GM12878 (cell line): ENCODE data around the gene GSTM2. TPM values are rescaled to one million over a fixed set of nuclear protein-coding genes. Genes with fewer than 3 reads are reported as not detected.

ENCODE experiments used
- ATAC-seq: fragments of 200-7000 bp; cut with Tn5 transposase; 3 replicates; pipeline ENCODE4 v1.9.1; 2020; ENCODE audit warnings: mild to moderate bottlenecking, moderate library complexity
- BruUV-seq: library from RNA; stranded (reverse); fragments of 400-500 nt; replicated peaks from 2 replicates; lab custom pipeline; 2021; lab: Mats Ljungman, UMichigan
- CTCF ChIA-PET: fragments of 300-600 bp; sonication (Branson Sonifier 250); formaldehyde crosslinking; extraction: SDS; loops from one replicate; lab custom pipeline; 2021; ENCODE audit warnings: inconsistent platforms; lab: Yijun Ruan, JAX
- POLR2A ChIA-PET: fragments of 350-600 bp; formaldehyde crosslinking; extraction: SDS; loops from one replicate; lab custom pipeline; 2021; ENCODE audit warnings: inconsistent platforms; lab: Charles Lee
- RAD21 ChIA-PET: fragments of 300-600 bp; sonication (Branson Sonifier 250); formaldehyde crosslinking; loops from one replicate; lab custom pipeline; 2023; ENCODE audit warnings: antibody characterized with exemption; ENCODE audit not compliant: unreplicated experiment; lab: Charles Lee
- SMC1A ChIA-PET: fragments of 300-600 bp; sonication (Branson Sonifier 250); formaldehyde crosslinking; loops from one replicate; lab custom pipeline; 2023; ENCODE audit not compliant: unreplicated experiment, uncharacterized antibody; lab: Charles Lee
- DNase-seq: peaks from one replicate; pipeline ENCODE4 v3.0.0-alpha.2; 2011; ENCODE audit warnings: low read depth, low spot score
- FAIRE-seq: peaks from 3 replicates; lab custom pipeline; 2011; peaks lifted over from hg19 to GRCh38; lab: Jason Lieb, UNC
- H2AFZ ChIP-seq: 2 replicates; pipeline ENCODE4 v1.6.0; 2011; ENCODE audit warnings: low read depth, low read length, control low read depth; ENCODE audit not compliant: control insufficient read depth
- H3K27ac ChIP-seq: 2 replicates; pipeline ENCODE4 v1.5.1; 2011; ENCODE audit warnings: control low read depth; ENCODE audit not compliant: control insufficient read depth, insufficient read depth
- H3K27me3 ChIP-seq, 2 experiments: replicated peaks in 1 of 2; 2 replicates each; pipeline versions ENCODE4 v1.6.0 to v1.6.1; 2011; ENCODE audit warnings: low read length in 1 of 2; ENCODE audit not compliant: control insufficient read depth in 2 of 2, insufficient read depth in 2 of 2
- H3K36me3 ChIP-seq, 2 experiments: 2 replicates each; pipeline ENCODE4 v1.5.1; 2011; ENCODE audit warnings: low read length in 1 of 2; ENCODE audit not compliant: control insufficient read depth in 2 of 2, insufficient read depth in 2 of 2
- H3K4me1 ChIP-seq: 2 replicates; pipeline ENCODE4 v1.6.1; 2011; ENCODE audit warnings: mild to moderate bottlenecking, low read length, moderate library complexity, mixed read lengths; ENCODE audit not compliant: control insufficient read depth, insufficient read depth
- H3K4me2 ChIP-seq: 2 replicates; pipeline ENCODE4 v1.6.0; 2011; ENCODE audit warnings: control low read depth; ENCODE audit not compliant: control insufficient read depth, insufficient read depth
- H3K4me3 ChIP-seq: fragments of 200-600 bp; sonication (generic); 2 replicates; pipeline ENCODE4 v1.5.1; 2016
- H3K79me2 ChIP-seq: 2 replicates; pipeline ENCODE4 v1.6.0; 2011; ENCODE audit warnings: low read length; ENCODE audit not compliant: control insufficient read depth, insufficient read depth
- H3K9ac ChIP-seq: 2 replicates; pipeline ENCODE4 v1.8.0; 2011; ENCODE audit warnings: low read length, control low read depth, mixed read lengths; ENCODE audit not compliant: control insufficient read depth, insufficient read depth
- H3K9me3 ChIP-seq: replicated peaks from 3 replicates; pipeline ENCODE4 v1.5.1; 2011; ENCODE audit warnings: mild to moderate bottlenecking, low read length; ENCODE audit not compliant: control insufficient read depth, insufficient read depth
- H4K20me1 ChIP-seq: 2 replicates; pipeline ENCODE4 v1.6.0; 2011; ENCODE audit not compliant: control insufficient read depth, insufficient read depth
- EED ChIP-seq: sonication (generic); IDR thresholded peaks from 2 replicates; pipeline ENCODE4 v1.6.1; 2016; ENCODE audit warnings: antibody characterized with exemption, low read depth
- IKZF1 ChIP-seq: fragments of 450-650 bp; conservative IDR thresholded peaks from 2 replicates; pipeline ENCODE4 v1.6.1; 2017; ENCODE audit warnings: antibody characterized with exemption, mild to moderate bottlenecking
- IKZF2 ChIP-seq, 2 experiments: fragments of 450-650 bp; IDR thresholded peaks; 2 replicates each; pipeline ENCODE4 v1.6.1; 2017; ENCODE audit warnings: mild to moderate bottlenecking in 2 of 2, moderate library complexity in 2 of 2
- NKRF ChIP-seq: fragments of 450-650 bp; conservative IDR thresholded peaks from 2 replicates; pipeline ENCODE4 v1.6.1; 2017; ENCODE audit warnings: mild to moderate bottlenecking, moderate library complexity
- WGBS: methylation state at CpG from one replicate; pipeline ENCODE4 v1.1.6; 2016; ENCODE audit warnings: low lambda C conversion rate; ENCODE audit not compliant: insufficient replicate concordance, insufficient coverage; ENCODE audit errors: missing lambda C conversion rate; 5-methylcytosine and 5-hydroxymethylcytosine counted together
- in situ Hi-C: fragments of 300-500 bp; cut with MboI; formaldehyde crosslinking; loops from 9 replicates; pipeline ENCODE4 v1.14.3; 2018; ENCODE audit warnings: mixed read lengths
- intact Hi-C: fragments of 100-400 bp; cut with micrococcal nuclease; formaldehyde crosslinking; loops from one replicate; pipeline ENCODE4 v1.14.2; 2022; ENCODE audit not compliant: unreplicated experiment
- polyA plus RNA-seq, 11 experiments: library from polyadenylated mRNA; depleted of rRNA in 4 of 11; unstranded in 6 of 11; stranded (reverse) in 5 of 11; fragments of >200 nt; fragmentation: Nextera tagmentation in 4 of 11; fragmentation: Illumina TruSeq in 1 of 11; extraction: Ambion mirVana in 4 of 11; extraction: Trizol in 1 of 11; gene quantifications; 1 replicate in 1 of 11; 2 replicates in 10 of 11; pipeline versions ENCODE4 v1.2.1 to v1.2.3, GENCODE V29; 2011 to 2016; ENCODE audit warnings: inconsistent platforms in 2 of 11, missing spikeins in 2 of 11, low read depth in 1 of 11
- total RNA-seq, 4 experiments: library from RNA; depleted of rRNA in 3 of 4; stranded (reverse); fragments of >200 nt in 3 of 4; fragmentation: Illumina TruSeq in 1 of 4; extraction: Trizol in 1 of 4; gene quantifications; 2 replicates each; pipeline versions ENCODE4 v1.2.1 to v1.2.3, GENCODE V29; 2013 to 2021
- TF ChIP-seq, protein P1 (sequence below): fragments of 450-650 bp; IDR thresholded peaks from 2 replicates; pipeline ENCODE4 v1.6.1; 2017; ENCODE audit warnings: mild to moderate bottlenecking, moderate library complexity

GSTM2 gene
- total and polyA plus RNA-seq, 10 of the 15 experiments (the other 5 are each of a cell fraction or from before 2014, with no cell fraction given), result 8.3 to 32.3 (median 20.2) TPM

- intact Hi-C loops (no loop called here), in situ Hi-C loops (no loop called here)
- ATAC-seq, result no peak; the same call in 2 of the 3 replicates
- Histone ChIP-seq H3K4me2 (peak overlapping the region; percentile 87), H3K79me2 (no peaks in the 10 kb centered on the region), H3K9me3 (no peaks in the 10 kb centered on the region), H3K36me3 (no peaks in the 10 kb centered on the region), H4K20me1 (no peaks in the 10 kb centered on the region), H3K9ac (peak overlapping the region; percentile 4; the same call in 1 of the 2 replicates), H3K4me1 (peaks cover 10% of the 10 kb centered on the region), H3K4me3 (peak overlapping the region; percentile 63), H2AFZ (peak overlapping the region; percentile 29), H3K27me3 (no peaks in the 10 kb centered on the region), H3K27ac (no peak overlapping the region)
- no peak for FAIRE-seq
- TF ChIP-seq IKZF2 (IDR thresholded peaks at IDR 0.05) (no peak), NKRF (no peak), EED (no peak), IKZF1 (no peak)
- TF ChIP-seq, protein P1, sequence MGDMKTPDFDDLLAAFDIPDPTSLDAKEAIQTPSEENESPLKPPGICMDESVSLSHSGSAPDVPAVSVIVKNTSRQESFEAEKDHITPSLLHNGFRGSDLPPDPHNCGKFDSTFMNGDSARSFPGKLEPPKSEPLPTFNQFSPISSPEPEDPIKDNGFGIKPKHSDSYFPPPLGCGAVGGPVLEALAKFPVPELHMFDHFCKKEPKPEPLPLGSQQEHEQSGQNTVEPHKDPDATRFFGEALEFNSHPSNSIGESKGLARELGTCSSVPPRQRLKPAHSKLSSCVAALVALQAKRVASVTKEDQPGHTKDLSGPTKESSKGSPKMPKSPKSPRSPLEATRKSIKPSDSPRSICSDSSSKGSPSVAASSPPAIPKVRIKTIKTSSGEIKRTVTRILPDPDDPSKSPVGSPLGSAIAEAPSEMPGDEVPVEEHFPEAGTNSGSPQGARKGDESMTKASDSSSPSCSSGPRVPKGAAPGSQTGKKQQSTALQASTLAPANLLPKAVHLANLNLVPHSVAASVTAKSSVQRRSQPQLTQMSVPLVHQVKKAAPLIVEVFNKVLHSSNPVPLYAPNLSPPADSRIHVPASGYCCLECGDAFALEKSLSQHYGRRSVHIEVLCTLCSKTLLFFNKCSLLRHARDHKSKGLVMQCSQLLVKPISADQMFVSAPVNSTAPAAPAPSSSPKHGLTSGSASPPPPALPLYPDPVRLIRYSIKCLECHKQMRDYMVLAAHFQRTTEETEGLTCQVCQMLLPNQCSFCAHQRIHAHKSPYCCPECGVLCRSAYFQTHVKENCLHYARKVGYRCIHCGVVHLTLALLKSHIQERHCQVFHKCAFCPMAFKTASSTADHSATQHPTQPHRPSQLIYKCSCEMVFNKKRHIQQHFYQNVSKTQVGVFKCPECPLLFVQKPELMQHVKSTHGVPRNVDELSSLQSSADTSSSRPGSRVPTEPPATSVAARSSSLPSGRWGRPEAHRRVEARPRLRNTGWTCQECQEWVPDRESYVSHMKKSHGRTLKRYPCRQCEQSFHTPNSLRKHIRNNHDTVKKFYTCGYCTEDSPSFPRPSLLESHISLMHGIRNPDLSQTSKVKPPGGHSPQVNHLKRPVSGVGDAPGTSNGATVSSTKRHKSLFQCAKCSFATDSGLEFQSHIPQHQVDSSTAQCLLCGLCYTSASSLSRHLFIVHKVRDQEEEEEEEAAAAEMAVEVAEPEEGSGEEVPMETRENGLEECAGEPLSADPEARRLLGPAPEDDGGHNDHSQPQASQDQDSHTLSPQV, result no peak
- BruUV-seq, result no TSS peak
- ChIA-PET POLR2A (no interaction called here), RAD21 (interaction anchor here (0.9 to 1.0 kb wide), 2 partner anchors 15 to 106 kb away, joined by 3 read pairs; no protein-coding TSS in a partner anchor), CTCF (interaction anchor here (0.6 to 1.8 kb wide), 3 partner anchors 10 to 28 kb away, joined by 4 to 6 read pairs (median 4); no protein-coding TSS in a partner anchor), SMC1A (interaction anchor here (1.1 kb wide), 1 partner anchor 317 kb away, joined by 3 read pairs; the partner anchor contains the start of gene AHCYL1)
- DNase-seq, result no peak
- WGBS, result 13% methylated on average over 24 of the region's 26 CpGs
These were observed 392 bp downstream of the GSTM2 start for GRCh38 chr1:109668123-109668775.
